MM.1S (cell line): ENCODE data around the gene CDC42SE2.

ENCODE experiments used
- DNase-seq: peaks from one replicate; pipeline ENCODE4 v3.0.0-alpha.2; 2015
- H2AFZ ChIP-seq: fragments of 300-600 bp; sonication (generic); 2 replicates; pipeline ENCODE4 v1.6.0; 2016; ENCODE audit warnings: antibody characterized with exemption, low read length
- H3F3A ChIP-seq: fragments of 300-600 bp; sonication (generic); 2 replicates; pipeline ENCODE4 v1.6.1; 2016; ENCODE audit warnings: mild to moderate bottlenecking, antibody characterized with exemption, low read length, moderate library complexity, mixed read lengths; ENCODE audit not compliant: insufficient read depth
- H3K27ac ChIP-seq: fragments of 300-600 bp; sonication (generic); 2 replicates; pipeline ENCODE4 v1.5.1; 2016; ENCODE audit warnings: mild to moderate bottlenecking, low read length
- H3K27me3 ChIP-seq: fragments of 300-600 bp; sonication (generic); replicated peaks from 2 replicates; pipeline ENCODE4 v1.6.0; 2016; ENCODE audit warnings: low read length; ENCODE audit not compliant: insufficient read depth
- H3K36me3 ChIP-seq: fragments of 300-600 bp; sonication (generic); replicated peaks from 2 replicates; pipeline ENCODE4 v1.6.1; 2016; ENCODE audit warnings: mild to moderate bottlenecking, low read length, mixed read lengths; ENCODE audit not compliant: insufficient read depth
- H3K4me1 ChIP-seq: fragments of 300-600 bp; sonication (generic); 2 replicates; pipeline ENCODE4 v1.6.1; 2016; ENCODE audit warnings: low read length, mixed read lengths
- H3K4me2 ChIP-seq: fragments of 300-600 bp; sonication (generic); 2 replicates; pipeline ENCODE4 v1.6.0; 2016; ENCODE audit warnings: low read depth, low read length
- H3K4me3 ChIP-seq: fragments of 300-600 bp; sonication (generic); 2 replicates; pipeline ENCODE4 v1.5.1; 2016; ENCODE audit warnings: low read length, mixed read lengths
- H3K79me2 ChIP-seq: fragments of 300-600 bp; sonication (generic); 2 replicates; pipeline ENCODE4 v1.6.1; 2016; ENCODE audit warnings: mixed run types, low read length, mixed read lengths
- H3K9ac ChIP-seq: fragments of 300-600 bp; sonication (generic); 2 replicates; pipeline ENCODE4 v1.6.1; 2016; ENCODE audit warnings: low read length, mixed read lengths
- H3K9me2 ChIP-seq: fragments of 300-600 bp; sonication (generic); replicated peaks from 2 replicates; pipeline ENCODE4 v1.6.1; 2016; ENCODE audit warnings: mild to moderate bottlenecking, low read length, mixed read lengths; ENCODE audit not compliant: insufficient read depth
- H3K9me3 ChIP-seq: fragments of 300-600 bp; sonication (generic); replicated peaks from 2 replicates; pipeline ENCODE4 v1.6.1; 2016; ENCODE audit warnings: mild to moderate bottlenecking, low read length, mixed read lengths; ENCODE audit not compliant: insufficient read depth
- H4K20me1 ChIP-seq: fragments of 300-600 bp; sonication (generic); 2 replicates; pipeline ENCODE4 v1.6.1; 2016; ENCODE audit warnings: mild to moderate bottlenecking, low read length, moderate library complexity, mixed read lengths; ENCODE audit not compliant: insufficient read depth
- EZH2 ChIP-seq: fragments of 300-600 bp; sonication (generic); optimal IDR thresholded peaks from 2 replicates; pipeline ENCODE3; 2017; ENCODE audit warnings: low read depth, mild to moderate bottlenecking, antibody characterized with exemption, low read length, mixed read lengths
- EZH2phosphoT487 ChIP-seq: fragments of 300-600 bp; sonication (generic); IDR thresholded peaks from 2 replicates; pipeline ENCODE4 v1.6.1; 2018; ENCODE audit warnings: antibody characterized with exemption, low read length
- TF ChIP-seq, protein P1 (sequence below): fragments of 300-600 bp; sonication (generic); IDR thresholded peaks from 2 replicates; pipeline ENCODE4 v1.5.1; 2016; ENCODE audit warnings: antibody characterized with exemption, low read length, mixed read lengths

The CDC42SE2 gene

DNA sequence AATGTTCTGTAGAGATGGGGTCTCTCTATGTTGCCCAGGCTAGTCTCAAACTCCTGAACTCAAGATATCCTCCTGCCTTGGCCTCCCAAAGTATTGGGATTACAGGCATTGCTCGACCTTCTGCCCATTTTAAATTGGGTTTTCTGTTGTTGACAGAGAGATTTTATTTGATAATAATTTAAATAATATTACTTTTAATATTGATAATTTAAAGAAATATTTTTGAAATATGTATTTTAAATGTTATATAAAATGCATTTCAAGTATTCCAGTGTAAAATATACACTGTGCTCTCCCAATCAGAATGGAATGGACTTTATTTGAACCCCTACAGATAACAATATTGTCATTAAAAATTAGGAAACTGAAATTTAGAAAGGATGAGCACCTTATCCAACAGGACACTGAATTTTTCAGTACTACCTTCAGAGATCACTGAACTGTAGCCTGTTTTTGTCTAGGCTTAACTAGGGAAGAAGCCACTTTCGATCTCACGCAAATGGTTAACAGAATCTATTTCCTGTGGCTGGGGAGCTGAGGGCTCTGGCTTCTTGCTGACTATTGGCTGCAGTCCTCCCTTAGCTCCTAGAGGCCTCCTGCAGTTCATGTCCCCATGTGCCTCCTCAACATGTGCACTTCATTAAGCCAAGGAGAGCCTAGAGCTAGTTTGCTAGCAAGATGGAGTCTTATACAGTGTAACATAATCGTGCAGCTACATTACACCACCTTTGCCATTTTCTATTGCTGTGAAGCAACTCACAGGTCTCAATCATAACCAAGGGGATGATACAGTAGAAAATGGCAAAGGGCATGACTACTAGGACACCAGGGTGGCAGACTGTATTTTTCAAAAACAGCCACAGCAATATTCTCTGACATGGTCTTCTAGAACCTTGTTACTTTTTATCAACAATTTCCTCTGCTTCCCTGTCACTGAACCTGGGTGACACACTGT, 150.0 kb downstream of the CDC42SE2 start:
- H3K4me3 ChIP-seq: no peak overlapping the region
- H3K36me3 ChIP-seq: no peaks in the 10 kb centered on the region; the same call in 1 of the 2 replicates
- H3K79me2 ChIP-seq: no peaks in the 10 kb centered on the region
- H3K27me3 ChIP-seq: no peaks in the 10 kb centered on the region
- H3F3A ChIP-seq: peaks cover 8% of the 10 kb centered on the region
- peak; percentile 39 for DNase-seq
- H3K9me2 ChIP-seq: no peaks in the 10 kb centered on the region
- H3K9me3 ChIP-seq: no peaks in the 10 kb centered on the region
- no peak overlapping the region for H2AFZ ChIP-seq
- no peak overlapping the region for H3K27ac ChIP-seq
- H3K9ac ChIP-seq: no peak overlapping the region
- H4K20me1 ChIP-seq: no peaks in the 10 kb centered on the region
- TF ChIP-seq EZH2phosphoT487 (no peak), EZH2 (no peak)
- TF ChIP-seq, protein P1, sequence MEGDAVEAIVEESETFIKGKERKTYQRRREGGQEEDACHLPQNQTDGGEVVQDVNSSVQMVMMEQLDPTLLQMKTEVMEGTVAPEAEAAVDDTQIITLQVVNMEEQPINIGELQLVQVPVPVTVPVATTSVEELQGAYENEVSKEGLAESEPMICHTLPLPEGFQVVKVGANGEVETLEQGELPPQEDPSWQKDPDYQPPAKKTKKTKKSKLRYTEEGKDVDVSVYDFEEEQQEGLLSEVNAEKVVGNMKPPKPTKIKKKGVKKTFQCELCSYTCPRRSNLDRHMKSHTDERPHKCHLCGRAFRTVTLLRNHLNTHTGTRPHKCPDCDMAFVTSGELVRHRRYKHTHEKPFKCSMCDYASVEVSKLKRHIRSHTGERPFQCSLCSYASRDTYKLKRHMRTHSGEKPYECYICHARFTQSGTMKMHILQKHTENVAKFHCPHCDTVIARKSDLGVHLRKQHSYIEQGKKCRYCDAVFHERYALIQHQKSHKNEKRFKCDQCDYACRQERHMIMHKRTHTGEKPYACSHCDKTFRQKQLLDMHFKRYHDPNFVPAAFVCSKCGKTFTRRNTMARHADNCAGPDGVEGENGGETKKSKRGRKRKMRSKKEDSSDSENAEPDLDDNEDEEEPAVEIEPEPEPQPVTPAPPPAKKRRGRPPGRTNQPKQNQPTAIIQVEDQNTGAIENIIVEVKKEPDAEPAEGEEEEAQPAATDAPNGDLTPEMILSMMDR: no peak
- H3K4me2 ChIP-seq: peak overlapping the region; percentile 10; the same call in 1 of the 2 replicates
- H3K4me1 ChIP-seq: peaks cover 16% of the 10 kb centered on the region

GRCh38 chr5:131416729-131417128, 152.9 kb downstream of the CDC42SE2 start:
- Histone ChIP-seq H3K9me2 (no peaks in the 10 kb centered on the region), H3K36me3 (peaks cover 1% of the 10 kb centered on the region; the same call in 1 of the 2 replicates), H3K9ac (no peak overlapping the region; the same call in 1 of the 2 replicates), H3K27ac (peak overlapping the region; percentile 39; the same call in 1 of the 2 replicates), H2AFZ (no peak overlapping the region), H3K4me2 (peak overlapping the region; percentile 72), H4K20me1 (no peaks in the 10 kb centered on the region), H3K4me1 (peaks cover 16% of the 10 kb centered on the region), H3F3A (peaks cover 11% of the 10 kb centered on the region), H3K9me3 (no peaks in the 10 kb centered on the region), H3K79me2 (no peaks in the 10 kb centered on the region), H3K4me3 (peak overlapping the region; percentile 22), H3K27me3 (no peaks in the 10 kb centered on the region)
- DNase-seq: peak; percentile 66
- TF ChIP-seq EZH2: no peak
- TF ChIP-seq EZH2phosphoT487: no peak
- TF ChIP-seq, protein P1: no peak

DNA sequence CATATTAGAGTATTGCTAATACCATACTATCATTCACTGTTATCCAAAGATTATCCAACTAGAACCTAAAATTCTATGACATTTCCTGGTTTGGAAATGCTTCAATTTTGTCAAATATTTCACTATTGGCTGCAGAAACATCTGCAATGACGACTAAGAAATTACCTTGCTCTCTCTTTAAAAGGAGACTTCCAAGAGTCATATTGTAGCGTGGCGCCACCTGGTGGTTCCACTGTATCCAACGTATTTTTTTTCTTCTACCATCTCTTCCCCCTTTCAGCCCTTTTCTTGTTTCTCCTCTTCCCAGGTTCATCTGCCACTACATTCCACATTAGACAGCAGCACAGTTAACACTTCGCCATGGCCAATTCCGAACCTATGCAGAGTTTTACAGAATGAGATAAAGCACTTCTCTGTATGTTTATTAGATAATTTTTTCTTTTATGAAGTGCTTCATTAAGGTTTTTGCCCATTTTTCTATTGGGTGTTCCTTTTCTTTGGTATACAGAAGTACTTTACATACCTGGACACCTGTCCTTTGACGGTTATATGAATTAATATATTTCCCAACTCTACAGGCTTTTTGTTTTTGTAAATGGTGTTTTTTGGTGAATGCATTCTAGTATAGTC, 153.5 kb downstream of the CDC42SE2 start:
- Histone ChIP-seq H3K4me3 (peak overlapping the region; percentile 22), H3K9me2 (no peaks in the 10 kb centered on the region), H3K4me1 (peaks cover 16% of the 10 kb centered on the region), H3K9ac (no peak overlapping the region), H3F3A (peaks cover 11% of the 10 kb centered on the region), H3K27me3 (no peaks in the 10 kb centered on the region), H3K4me2 (peak overlapping the region; percentile 72), H2AFZ (no peak overlapping the region), H3K36me3 (peaks cover 3% of the 10 kb centered on the region; the same call in 1 of the 2 replicates), H4K20me1 (no peaks in the 10 kb centered on the region), H3K9me3 (no peaks in the 10 kb centered on the region), H3K27ac (peak overlapping the region; percentile 39; the same call in 1 of the 2 replicates), H3K79me2 (no peaks in the 10 kb centered on the region)
- peak; percentile 75 for DNase-seq
- no peak for TF ChIP-seq EZH2phosphoT487
- no peak for TF ChIP-seq EZH2
- TF ChIP-seq, protein P1: peak; percentile 80
